GM21619 (cell line): ENCODE measurements around the gene MVB12B.
"Not testable (repeated sequence)": the region's sequence is repeated elsewhere in the genome, so short reads cannot be mapped to it uniquely, and the experiment has no call there.

Source experiments
- ATAC-seq: cut with Tn5 transposase; IDR thresholded peaks from one replicate; pipeline ENCODE4 v1.9.1; 2021; ENCODE audit not compliant: unreplicated experiment

The MVB12B gene

DNA sequence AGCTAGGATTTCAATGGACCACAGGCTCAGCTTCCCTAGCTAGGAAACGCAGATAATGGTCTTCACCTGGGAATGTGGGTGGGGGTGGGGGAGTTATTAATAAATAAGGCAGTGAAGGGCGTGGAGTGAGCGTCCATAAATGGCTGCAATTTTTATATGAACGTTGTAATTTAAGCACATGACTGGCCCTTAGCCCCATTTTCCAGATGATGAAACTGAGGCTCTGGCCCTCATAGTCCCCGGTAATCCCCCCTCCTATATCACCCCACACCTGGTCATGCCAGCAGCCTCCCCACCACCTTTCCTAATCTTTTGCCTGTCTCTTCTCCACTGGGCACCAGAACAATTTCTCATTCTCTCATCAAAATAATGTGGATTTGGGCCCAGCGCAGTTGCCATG lies 225.2 kb downstream of the MVB12B start:
- no peak for ATAC-seq

DNA sequence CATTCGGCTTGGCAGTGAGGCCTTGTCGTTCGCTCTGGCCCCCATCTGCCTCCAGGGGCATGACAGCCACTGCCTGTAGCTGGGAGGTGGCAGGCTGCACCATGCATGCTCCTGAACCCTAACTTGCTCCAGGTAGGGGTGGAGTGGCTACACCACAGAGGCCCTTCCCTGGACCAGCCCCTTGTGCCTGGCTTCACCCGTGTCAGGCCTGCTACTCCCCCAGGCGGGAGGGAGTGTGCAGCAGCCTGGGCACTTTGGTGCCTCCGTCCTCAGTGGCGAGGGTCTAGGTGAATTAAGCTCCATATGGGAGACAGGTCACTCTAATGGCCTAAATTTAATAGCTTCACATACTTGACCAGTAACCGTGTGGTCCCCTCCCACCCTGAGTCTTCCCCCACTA lies 227.7 kb downstream of the MVB12B start:
- ATAC-seq, result no peak

GRCh38 chr9:126555421-126555820 lies 228.8 kb downstream of the MVB12B start:
- not testable (repeated sequence) for ATAC-seq
